Measurements from ENCODE around the gene SH3GL2. TPM values are rescaled to one million over a fixed set of nuclear protein-coding genes. Genes with fewer than 3 reads are reported as not detected.

Gene SH3GL2
- total RNA-seq, 1 donor from 2014 or later: 3.2 TPM

GRCh38 chr9:17799369-17799768, 220.5 kb downstream of the SH3GL2 start:
- Histone ChIP-seq H3K4me3 (no peak overlapping the region), H3K36me3 (no peaks in the 10 kb centered on the region), H3K27ac (no peak overlapping the region), H3K4me1 (no peaks in the 10 kb centered on the region), H3K27me3 (no peaks in the 10 kb centered on the region), H3K9me3 (no peaks in the 10 kb centered on the region)
- no peak for ATAC-seq
- no peak for DNase-seq
- intact Hi-C loops (cut with DNase I): no loop called here
- no peak for TF ChIP-seq CTCF (IDR thresholded peaks at IDR 0.05)

GRCh38 chr9:17800418-17800817, 221.6 kb downstream of the SH3GL2 start:
- no peaks in the 10 kb centered on the region for H3K9me3 ChIP-seq
- ATAC-seq (no peak), DNase-seq (no peak)
- no peak for TF ChIP-seq CTCF (IDR thresholded peaks at IDR 0.05)
- intact Hi-C loops (cut with DNase I): no loop called here
- H3K4me3 ChIP-seq: no peak overlapping the region
- no peaks in the 10 kb centered on the region for H3K36me3 ChIP-seq
- no peaks in the 10 kb centered on the region for H3K4me1 ChIP-seq
- no peaks in the 10 kb centered on the region for H3K27me3 ChIP-seq
- H3K27ac ChIP-seq: no peak overlapping the region

GRCh38 chr9:17802249-17802857, 223.5 kb downstream of the SH3GL2 start:
- Histone ChIP-seq H3K4me1 (no peaks in the 10 kb centered on the region), H3K9me3 (no peaks in the 10 kb centered on the region), H3K4me3 (no peak overlapping the region), H3K27ac (no peak overlapping the region), H3K36me3 (no peaks in the 10 kb centered on the region), H3K27me3 (no peaks in the 10 kb centered on the region)
- peak; percentile 48 for TF ChIP-seq CTCF (IDR thresholded peaks at IDR 0.05)
- ATAC-seq (no peak), DNase-seq (no peak)
- intact Hi-C loops (cut with DNase I): no loop called here

GRCh38 chr9:17807613-17808282, 228.9 kb downstream of the SH3GL2 start:
- no peak overlapping the region for H3K27ac ChIP-seq
- DNase-seq (no peak), ATAC-seq (no peak)
- H3K4me1 ChIP-seq: no peaks in the 10 kb centered on the region
- intact Hi-C loops (cut with DNase I): no loop called here
- H3K27me3 ChIP-seq: no peaks in the 10 kb centered on the region
- H3K4me3 ChIP-seq: no peak overlapping the region
- TF ChIP-seq CTCF (IDR thresholded peaks at IDR 0.05): no peak
- no peaks in the 10 kb centered on the region for H3K36me3 ChIP-seq
- H3K9me3 ChIP-seq: no peaks in the 10 kb centered on the region

- no peak overlapping the region for H3K4me3 ChIP-seq
- ATAC-seq (no peak), DNase-seq (no peak)
- intact Hi-C loops (cut with DNase I): no loop called here
- TF ChIP-seq CTCF (IDR thresholded peaks at IDR 0.05): no peak
- H3K9me3 ChIP-seq: no peaks in the 10 kb centered on the region
- H3K36me3 ChIP-seq: no peaks in the 10 kb centered on the region
- no peak overlapping the region for H3K27ac ChIP-seq
- H3K4me1 ChIP-seq: no peaks in the 10 kb centered on the region
- H3K27me3 ChIP-seq: no peaks in the 10 kb centered on the region
Observed at GRCh38 chr9:17810317-17810716, 231.5 kb downstream of the SH3GL2 start.

All from upper lobe of right lung (tissue), 1 donor.